Left ventricle myocardium inferior (tissue), 1 donor: ENCODE data around the gene MTHFR. TPM values are rescaled to one million over a fixed set of nuclear protein-coding genes. Genes with fewer than 3 reads are reported as not detected.

ENCODE experiments used
- DNase-seq: peaks from one replicate; pipeline ENCODE4 v3.0.0-alpha.2; 2020
- H3K27ac ChIP-seq: fragments of 200-600 bp; replicated peaks from 2 replicates; pipeline ENCODE4 v1.8.0; 2021
- H3K27me3 ChIP-seq: fragments of 200-600 bp; 2 replicates; pipeline ENCODE4 v1.8.0; 2021; ENCODE audit warnings: low read depth
- H3K36me3 ChIP-seq: fragments of 200-600 bp; 2 replicates; pipeline ENCODE4 v1.8.0; 2021
- H3K4me1 ChIP-seq: fragments of 200-600 bp; 2 replicates; pipeline ENCODE4 v1.8.0; 2021
- H3K4me3 ChIP-seq: fragments of 200-600 bp; 2 replicates; pipeline ENCODE4 v1.8.0; 2021; ENCODE audit warnings: mild to moderate bottlenecking, moderate library complexity
- H3K9me3 ChIP-seq: fragments of 200-600 bp; replicated peaks from 2 replicates; pipeline ENCODE4 v1.8.0; 2021
- CTCF ChIP-seq: fragments of 200-600 bp; IDR thresholded peaks from 2 replicates; pipeline ENCODE4 v1.8.0; 2021; ENCODE audit warnings: antibody characterized with exemption, mild to moderate bottlenecking, borderline replicate concordance
- intact Hi-C: fragments of 100-400 bp; cut with micrococcal nuclease; formaldehyde crosslinking; loops from one replicate; pipeline ENCODE4 v1.11.0; 2022
- total RNA-seq: library from RNA; stranded (reverse); fragmentation: NEBNext Ultra II Directional; extraction: Animal tissue kit (Norgen Biotek cat#: 25700); gene quantifications from one replicate; pipeline ENCODE4 v1.2.1, GENCODE V29; 2021
- donor health status: DM: no; HTN: yes; CAD: no; lungs with severe emphysema.

MTHFR gene
- total RNA-seq, 1 donor from 2014 or later, result 40.1 TPM

- no peaks in the 10 kb centered on the region for H3K27me3 ChIP-seq
- H3K36me3 ChIP-seq, result peaks cover 16% of the 10 kb centered on the region
- intact Hi-C loops, result no loop called here
- peak overlapping the region; percentile 98 for H3K27ac ChIP-seq
- H3K9me3 ChIP-seq, result no peaks in the 10 kb centered on the region
- H3K4me1 ChIP-seq, result peaks cover 92% of the 10 kb centered on the region
- H3K4me3 ChIP-seq, result peak overlapping the region; percentile 1
- no peak for DNase-seq
- TF ChIP-seq CTCF, result no peak
These were observed 17.2 kb downstream of the MTHFR start for GRCh38 chr1:11788549-11789053.

GRCh38 chr1:11787804-11788436 is 17.8 kb downstream of the MTHFR start:
- intact Hi-C loops, result no loop called here
- no peak for DNase-seq
- no peak for TF ChIP-seq CTCF
- Histone ChIP-seq H3K4me3 (peak overlapping the region; percentile 42), H3K27ac (peak overlapping the region; percentile 98), H3K36me3 (peaks cover 10% of the 10 kb centered on the region), H3K9me3 (no peaks in the 10 kb centered on the region), H3K27me3 (no peaks in the 10 kb centered on the region), H3K4me1 (peaks cover 85% of the 10 kb centered on the region)

DNA sequence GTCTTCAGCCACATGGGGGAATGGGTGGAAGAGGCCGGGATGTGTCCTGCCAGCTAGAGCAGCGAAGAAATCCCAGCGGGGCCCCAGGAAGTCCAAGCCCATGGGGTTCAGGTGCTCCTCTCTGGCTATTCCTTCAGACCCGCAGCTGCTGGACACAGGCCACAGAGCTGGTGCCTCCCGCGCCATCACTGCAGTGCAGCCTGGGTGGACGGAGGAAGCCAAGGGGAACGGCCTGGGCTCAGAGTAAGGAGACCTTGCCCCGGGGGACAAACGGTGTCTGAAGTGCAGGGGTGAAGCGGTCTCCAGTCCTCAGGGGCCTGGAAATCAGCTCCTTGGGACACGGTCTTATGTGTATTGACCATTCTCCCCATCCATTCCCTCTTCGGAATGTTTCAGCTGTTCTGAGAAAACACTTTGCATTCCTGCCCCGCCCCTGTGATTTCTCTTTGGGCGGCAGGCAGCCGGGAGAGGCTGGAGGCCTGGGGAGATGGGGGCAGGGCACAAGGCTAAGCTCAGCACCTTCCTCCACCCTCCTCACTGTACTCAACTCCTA is 18.4 kb downstream of the MTHFR start:
- peak; percentile 70 for DNase-seq
- Histone ChIP-seq H3K27ac (peak overlapping the region; percentile 98), H3K27me3 (no peaks in the 10 kb centered on the region), H3K9me3 (no peaks in the 10 kb centered on the region), H3K4me3 (peak overlapping the region; percentile 42), H3K4me1 (peaks cover 80% of the 10 kb centered on the region), H3K36me3 (peaks cover 6% of the 10 kb centered on the region)
- intact Hi-C loops, result no loop called here
- no peak for TF ChIP-seq CTCF

DNA sequence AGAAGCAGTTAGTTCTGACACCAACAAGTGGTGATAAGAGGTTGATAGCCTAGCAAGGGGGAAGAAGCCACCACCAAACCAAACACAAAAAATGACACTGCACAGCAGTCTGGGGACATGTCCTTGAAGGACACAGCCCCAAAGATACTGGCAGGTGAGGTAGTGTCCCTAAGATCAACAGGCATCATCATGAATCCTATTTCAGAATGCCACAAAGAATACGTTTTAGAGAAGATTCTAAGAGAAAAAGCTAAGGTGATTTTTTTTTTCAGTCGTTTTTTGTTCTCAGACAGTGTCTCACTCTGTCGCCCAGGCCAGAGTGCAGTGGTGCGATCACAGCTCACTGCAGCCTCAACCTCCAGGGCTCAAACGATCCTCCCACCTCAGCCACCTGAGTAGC is 19.6 kb downstream of the MTHFR start:
- peak overlapping the region; percentile 98 for H3K27ac ChIP-seq
- intact Hi-C loops, result no loop called here
- H3K27me3 ChIP-seq, result no peaks in the 10 kb centered on the region
- no peak overlapping the region for H3K4me3 ChIP-seq
- no peak for TF ChIP-seq CTCF
- peaks cover 68% of the 10 kb centered on the region for H3K4me1 ChIP-seq
- H3K9me3 ChIP-seq, result no peaks in the 10 kb centered on the region
- DNase-seq, result no peak
- H3K36me3 ChIP-seq, result peaks cover 6% of the 10 kb centered on the region

GRCh38 chr1:11784993-11785769 is 20.6 kb downstream of the MTHFR start:
- peak; percentile 96 for TF ChIP-seq CTCF
- DNase-seq, result peak; percentile 78
- no peaks in the 10 kb centered on the region for H3K27me3 ChIP-seq
- H3K4me3 ChIP-seq, result peak overlapping the region; percentile 60
- H3K27ac ChIP-seq, result peak overlapping the region; percentile 98
- H3K36me3 ChIP-seq, result peaks cover 4% of the 10 kb centered on the region
- H3K4me1 ChIP-seq, result peaks cover 60% of the 10 kb centered on the region
- no peaks in the 10 kb centered on the region for H3K9me3 ChIP-seq
- intact Hi-C loops, result no loop called here
